Stimulated activated CD4-positive, alpha-beta T cell treated with anti-CD3 and anti-CD28 coated beads, Interleukin-15, amount 100 ng/mL, for 1 hour (primary cell): ENCODE data around the gene TENT5C.

Experiments used
- DNase-seq, 2 donors: peaks; one replicate each; pipeline ENCODE4 v3.0.0-alpha.2; 2020; ENCODE audit warnings: low read depth in 1 of 2, low spot score in 1 of 2

TENT5C gene

GRCh38 chr1:117573386-117574023, 32.3 kb upstream of the TENT5C start:
- DNase-seq, result no peak

GRCh38 chr1:117574161-117574835, 31.6 kb upstream of the TENT5C start:
- no peak for DNase-seq

GRCh38 chr1:117575586-117576225, 30.1 kb upstream of the TENT5C start:
- DNase-seq, result no peak

DNA sequence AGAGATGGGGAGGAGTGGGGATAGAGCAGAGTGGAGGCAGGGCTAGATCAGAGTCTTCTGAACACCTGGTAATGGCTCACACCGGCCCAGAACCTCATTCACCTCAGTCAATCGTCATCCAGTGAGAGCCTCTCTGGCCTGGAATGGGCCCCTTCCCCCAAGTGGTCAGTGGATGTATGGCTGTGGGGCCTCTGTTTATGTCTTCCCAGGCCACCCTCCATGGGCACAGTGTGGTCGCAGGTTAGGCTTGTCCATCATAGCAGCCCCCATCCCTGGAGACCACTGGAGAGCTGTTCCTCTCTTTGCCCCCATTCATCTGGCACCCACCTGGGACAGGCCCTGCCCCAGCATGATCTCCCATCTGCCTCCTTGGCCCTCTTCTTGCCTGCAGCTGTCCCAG, 29.6 kb upstream of the TENT5C start:
- no peak for DNase-seq

- DNase-seq, result no peak
Observed at GRCh38 chr1:117577191-117577885, 28.5 kb upstream of the TENT5C start.

- no peak for DNase-seq
Observed at GRCh38 chr1:117578466-117578865, 27.4 kb upstream of the TENT5C start.

GRCh38 chr1:117579221-117579906, 26.5 kb upstream of the TENT5C start:
- DNase-seq, result no peak

DNA sequence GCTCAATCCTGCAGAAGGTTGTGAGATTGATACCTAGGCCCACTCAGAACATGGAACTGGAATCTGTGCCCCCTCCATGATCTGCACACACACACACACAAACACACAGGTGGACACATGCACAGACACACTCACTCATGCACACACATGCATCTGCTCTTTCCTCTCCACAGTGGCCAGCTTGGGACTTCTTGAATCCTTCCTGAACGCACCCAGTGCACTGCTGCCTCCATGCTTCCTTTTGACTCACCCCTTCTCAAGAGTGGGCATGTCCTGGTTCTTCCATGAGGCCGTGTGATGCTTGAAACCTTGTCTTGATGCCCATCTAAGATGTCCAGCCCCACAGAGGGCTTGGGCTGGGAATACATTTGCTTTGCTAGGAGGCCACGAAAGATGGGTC, 25.4 kb upstream of the TENT5C start:
- DNase-seq, result no peak

GRCh38 chr1:117580882-117581281, 25.0 kb upstream of the TENT5C start:
- no peak for DNase-seq

GRCh38 chr1:117581391-117581943, 24.4 kb upstream of the TENT5C start:
- DNase-seq, result no peak

DNA sequence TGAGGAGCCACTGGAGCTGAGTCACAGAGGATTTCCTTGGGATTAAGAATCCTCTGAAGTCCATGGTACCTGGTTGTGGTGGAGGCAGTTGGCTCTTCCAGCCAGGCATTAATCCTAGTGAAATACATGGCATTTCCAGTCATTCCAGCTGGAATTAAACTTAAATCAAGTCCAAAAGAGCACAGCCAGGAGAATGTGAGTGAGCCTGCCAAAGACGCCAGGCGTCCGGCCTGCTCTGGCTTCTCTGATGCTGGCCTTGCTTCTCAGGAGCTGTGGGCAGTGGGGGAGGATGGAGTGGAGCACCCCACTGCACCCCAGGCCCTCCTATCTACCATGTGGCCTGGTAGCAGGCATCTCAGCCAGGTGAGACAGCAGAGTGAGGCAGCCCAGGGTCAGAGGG, 23.4 kb upstream of the TENT5C start:
- no peak for DNase-seq

- DNase-seq, result no peak
Observed at GRCh38 chr1:117583247-117583646, 22.6 kb upstream of the TENT5C start.

- DNase-seq, result no peak
Observed at GRCh38 chr1:117584181-117584580, 21.7 kb upstream of the TENT5C start.

GRCh38 chr1:117585086-117585485, 20.8 kb upstream of the TENT5C start:
- DNase-seq, result no peak

- no peak for DNase-seq
Observed at GRCh38 chr1:117586337-117586736, 19.5 kb upstream of the TENT5C start.

GRCh38 chr1:117586747-117587498, 18.9 kb upstream of the TENT5C start:
- no peak for DNase-seq

DNA sequence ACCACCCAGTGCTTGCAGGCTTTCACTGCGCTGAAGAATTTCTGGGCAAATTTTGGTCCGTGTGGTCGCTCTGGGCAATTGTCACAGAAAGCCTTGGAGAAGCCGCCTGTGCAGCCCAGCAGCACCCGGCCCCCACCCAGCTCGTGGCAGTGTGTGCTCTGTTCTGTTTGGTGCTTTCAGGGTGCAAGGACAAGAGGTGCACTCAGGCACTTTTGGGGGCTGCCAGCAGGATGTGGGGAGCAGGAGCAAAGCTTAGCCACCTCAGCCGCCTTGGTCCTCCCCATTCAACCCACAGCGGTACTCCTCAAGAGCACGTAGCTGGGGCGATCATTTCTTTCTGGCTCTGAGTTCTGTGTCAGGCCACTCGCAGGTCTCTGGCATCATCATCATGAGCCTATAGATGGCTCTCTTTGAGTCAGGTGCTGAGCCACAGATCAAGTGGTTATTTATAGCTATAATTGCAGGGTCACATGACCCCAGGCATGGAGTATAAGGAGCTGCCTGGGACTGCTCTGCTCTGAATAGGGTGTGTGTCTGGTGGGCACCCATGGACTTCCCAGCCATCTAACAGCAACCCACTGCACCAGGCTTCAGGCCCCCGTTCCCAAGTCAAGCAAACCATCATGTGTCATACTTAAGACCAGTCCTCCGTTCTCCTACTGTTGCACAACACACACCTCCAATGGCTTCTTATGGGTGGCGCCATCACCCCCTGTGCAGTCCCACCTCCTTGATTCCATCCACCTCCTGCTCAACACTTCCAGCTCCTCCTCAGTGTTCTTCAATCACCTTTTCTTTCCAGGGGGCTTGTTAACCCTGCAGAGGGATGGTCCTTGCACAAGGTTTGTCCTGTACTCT, 18.1 kb upstream of the TENT5C start:
- no peak for DNase-seq

- no peak for DNase-seq
Observed at GRCh38 chr1:117589544-117589943, 16.3 kb upstream of the TENT5C start.

GRCh38 chr1:117590273-117590925, 15.4 kb upstream of the TENT5C start:
- no peak for DNase-seq
